Stimulated activated CD4-positive, alpha-beta T cell treated with anti-CD3 and anti-CD28 coated beads, Interleukin-15, amount 100 ng/mL, for 1 hour (primary cell): ENCODE measurements around the gene LYAR.
A peak's percentile ranks its signal among the peaks of the same experiment; 100 is the strongest.
"Not testable (repeated sequence)": the region's sequence is repeated elsewhere in the genome, so short reads cannot be mapped to it uniquely, and the experiment has no call there.

Experiments used
- DNase-seq, 2 donors: peaks; one replicate each; pipeline ENCODE4 v3.0.0-alpha.2; 2020; ENCODE audit warnings: low read depth in 1 of 2, low spot score in 1 of 2

LYAR gene

DNA sequence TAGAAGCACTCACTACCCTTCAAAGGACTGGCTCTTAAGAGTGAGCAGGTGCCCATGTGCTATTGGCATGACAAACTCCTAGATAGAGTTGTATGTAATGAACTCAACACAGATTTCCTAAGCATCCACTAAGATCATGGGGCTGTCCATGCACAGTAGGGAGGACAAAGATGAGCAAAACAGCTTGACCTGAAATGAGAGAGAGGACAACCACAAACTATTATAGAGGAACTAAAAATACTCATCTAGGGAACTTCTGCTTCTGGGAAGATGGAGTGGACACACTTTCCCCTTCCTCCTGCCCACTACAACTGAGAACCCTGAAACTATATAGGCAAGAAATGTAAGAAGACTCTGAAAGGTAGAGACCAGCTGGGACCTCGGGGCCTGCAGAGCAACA lies 21.2 kb downstream of the LYAR start:
- no peak for DNase-seq

DNA sequence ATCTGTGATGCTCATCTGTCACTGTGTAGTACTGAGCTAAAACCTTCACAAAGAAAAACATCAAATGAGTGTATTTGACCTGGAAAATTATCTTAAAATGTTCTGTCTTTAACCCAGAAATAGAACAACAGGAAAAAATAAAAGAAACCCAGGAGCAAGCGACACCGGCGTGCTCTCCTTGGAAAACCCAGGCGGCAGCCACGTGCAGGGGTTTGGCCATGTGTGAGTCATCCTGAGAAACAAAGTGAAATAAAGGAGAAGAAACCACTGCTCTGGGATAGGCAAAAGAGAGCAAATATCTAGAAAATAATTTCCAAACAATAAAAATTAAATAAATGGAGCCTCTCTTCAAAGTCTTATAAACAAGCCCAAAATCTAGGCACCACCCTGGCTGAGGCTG lies 22.0 kb downstream of the LYAR start:
- DNase-seq, result no peak

DNA sequence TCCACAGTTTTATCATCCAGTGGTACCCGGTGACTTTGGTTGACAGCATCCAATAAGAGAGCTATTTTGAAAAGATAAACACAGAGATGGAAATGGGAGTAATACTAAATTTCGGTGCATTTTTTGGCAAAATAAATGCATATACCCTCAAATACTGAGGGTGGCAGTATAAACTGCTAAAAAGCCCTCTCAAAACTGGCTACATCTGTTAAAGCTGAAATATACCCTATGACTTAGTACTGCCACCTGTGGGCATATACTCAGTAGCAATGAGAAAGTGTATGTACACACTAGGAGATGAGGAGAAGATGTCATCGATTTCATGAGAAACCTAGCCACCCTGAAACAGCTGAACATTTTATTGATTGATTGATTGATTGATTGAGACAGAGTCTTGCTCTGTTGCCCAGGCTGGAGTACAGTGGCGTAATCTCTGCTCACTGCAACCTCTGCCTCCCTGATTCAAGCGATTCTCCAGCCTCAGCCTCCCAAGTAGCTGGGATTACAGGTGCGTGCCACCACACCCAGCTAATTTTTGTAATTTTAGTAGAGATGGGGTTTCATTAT lies 29.7 kb downstream of the LYAR start:
- DNase-seq, result no peak

DNA sequence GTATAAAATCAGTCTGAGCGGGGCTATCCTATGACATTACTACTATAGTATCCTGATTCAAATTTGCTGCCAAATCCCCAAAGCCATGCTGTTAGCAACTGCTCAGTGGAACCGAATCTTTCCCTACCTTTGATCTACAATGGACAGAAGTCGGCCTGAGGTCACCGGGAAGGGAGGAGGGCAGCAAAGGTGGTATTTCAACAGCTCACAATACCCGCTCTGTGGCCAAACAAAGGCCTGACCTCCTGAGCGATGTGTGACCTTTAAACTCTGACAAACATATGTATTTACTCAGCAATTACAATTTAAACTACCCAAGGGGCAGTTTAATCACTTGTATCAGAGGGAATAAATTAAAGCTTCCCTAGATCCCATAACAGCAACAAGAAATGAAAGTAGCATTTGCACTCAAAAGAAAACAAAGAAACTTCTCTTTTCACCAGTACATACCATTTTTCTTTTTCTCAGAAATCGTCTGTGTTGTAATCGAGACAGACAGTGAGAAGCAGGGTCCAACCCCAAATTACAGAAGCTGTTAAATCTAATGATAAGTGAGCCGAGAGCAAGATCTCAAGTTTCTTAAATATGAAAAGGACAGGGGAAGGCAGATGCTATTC lies 30.4 kb downstream of the LYAR start:
- no peak for DNase-seq

DNA sequence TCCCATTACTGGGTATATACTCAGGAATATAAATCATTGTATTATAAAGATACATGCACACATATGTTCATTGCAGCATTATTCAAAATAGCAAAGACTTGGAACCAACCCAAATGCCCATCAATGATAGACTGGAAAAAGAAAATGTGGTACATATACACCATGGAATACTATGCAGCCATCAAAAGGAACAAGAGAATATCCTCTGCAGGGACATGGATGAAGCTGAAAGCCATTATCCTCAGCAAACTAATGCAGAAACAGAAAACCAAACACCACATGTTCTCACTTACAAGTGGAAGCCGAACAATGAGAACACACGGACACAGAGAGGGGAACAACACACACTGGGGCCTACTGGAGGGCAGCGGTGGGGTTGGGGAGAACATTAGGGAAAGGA lies 32.2 kb downstream of the LYAR start:
- DNase-seq, result not testable (repeated sequence)

DNA sequence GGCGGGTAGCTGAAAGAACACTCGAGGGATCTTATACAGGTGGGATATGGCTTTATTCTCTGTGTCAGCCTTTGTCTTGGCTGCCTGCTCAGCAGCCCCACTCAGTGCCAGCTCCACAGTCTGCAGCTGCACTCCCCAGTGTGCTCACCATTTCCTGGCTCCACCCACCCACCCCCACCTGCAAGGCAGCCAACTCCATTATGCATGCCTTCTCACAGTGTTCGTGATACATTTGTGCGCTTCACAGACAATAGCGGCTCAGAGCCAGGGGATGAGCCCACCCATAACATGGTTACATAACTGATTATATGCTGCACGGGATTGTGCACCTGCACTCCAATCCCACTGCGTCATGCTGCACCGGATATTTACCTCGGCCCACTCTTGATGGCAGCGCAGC lies 33.2 kb downstream of the LYAR start:
- DNase-seq, result no peak

DNA sequence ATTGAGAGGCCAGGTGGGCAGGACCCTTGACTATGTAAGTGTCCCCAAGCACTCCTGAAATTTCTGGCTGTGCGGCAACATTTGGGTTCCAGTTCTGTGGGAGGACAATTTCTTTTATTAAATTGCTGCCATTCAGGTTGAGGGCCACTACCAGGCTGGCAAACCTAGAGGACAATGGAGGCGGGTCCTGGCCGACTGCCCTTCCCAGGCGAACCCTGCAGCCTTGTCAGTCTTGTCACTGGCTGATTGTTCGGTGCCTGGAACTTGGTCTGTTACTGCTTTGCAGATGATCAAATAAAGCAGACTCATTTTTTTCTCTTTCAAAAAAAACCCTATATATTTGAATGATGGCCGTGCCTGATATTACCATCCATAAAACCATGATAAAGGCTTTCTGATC lies 35.3 kb downstream of the LYAR start:
- DNase-seq, result no peak

DNA sequence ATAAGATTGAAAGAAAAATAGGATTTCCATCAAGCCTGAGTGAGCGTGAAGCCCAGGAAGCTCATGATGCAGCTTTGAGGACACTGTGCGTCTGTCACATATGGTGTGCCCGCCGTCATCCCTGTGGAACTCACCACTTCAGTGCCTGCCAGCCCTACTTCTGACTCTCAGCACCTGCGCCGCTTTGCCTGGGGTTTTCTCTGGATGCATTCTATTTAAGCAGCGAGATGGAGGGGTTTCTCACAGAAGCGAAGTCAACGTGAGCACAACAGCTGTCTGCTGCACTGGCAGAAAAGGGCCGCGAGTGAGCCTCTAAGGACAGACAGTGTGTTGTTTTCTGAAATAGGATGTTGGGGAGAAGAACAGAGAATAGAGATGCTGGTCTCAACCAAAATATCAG lies 35.8 kb downstream of the LYAR start:
- DNase-seq, result no peak

DNA sequence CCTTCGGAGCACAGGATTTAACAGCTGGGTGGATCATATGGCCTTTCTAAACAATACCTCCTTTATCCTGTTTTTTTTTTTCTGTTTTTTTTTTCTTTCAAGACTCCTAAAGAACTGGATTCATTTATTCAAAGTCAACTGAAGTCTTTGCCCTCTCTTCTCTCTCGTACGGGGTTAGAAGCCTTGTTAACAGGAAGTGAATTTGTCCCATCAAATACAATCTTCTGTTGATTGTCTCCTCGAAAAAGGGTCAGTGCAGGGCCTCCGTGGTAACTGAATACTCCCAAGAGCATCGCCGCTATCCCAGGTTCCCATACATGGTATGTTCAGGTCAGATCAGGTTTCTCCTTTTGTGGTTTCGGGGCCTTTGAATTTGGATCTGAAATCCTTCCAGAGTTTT lies 40.1 kb downstream of the LYAR start:
- no peak for DNase-seq

DNA sequence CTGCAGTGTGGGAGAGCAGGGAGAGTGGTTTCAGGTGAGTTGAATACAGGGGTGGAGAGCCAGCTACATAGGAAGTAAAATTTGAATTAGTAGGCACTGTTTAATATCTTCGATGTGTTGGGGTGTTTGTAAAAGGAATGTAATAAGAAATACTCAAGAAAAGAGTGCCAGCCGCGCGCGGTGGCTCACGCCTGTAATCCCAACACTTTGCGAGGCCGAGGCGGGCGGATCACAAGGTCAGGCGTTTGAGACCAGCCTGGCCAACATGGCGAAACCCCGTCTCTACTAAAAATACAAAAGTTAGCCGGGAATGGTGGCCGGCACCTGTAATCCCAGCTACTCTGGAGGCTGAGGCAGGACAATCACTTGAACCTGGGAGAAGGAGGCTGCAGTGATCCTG lies 40.6 kb downstream of the LYAR start:
- not testable (repeated sequence) for DNase-seq

DNA sequence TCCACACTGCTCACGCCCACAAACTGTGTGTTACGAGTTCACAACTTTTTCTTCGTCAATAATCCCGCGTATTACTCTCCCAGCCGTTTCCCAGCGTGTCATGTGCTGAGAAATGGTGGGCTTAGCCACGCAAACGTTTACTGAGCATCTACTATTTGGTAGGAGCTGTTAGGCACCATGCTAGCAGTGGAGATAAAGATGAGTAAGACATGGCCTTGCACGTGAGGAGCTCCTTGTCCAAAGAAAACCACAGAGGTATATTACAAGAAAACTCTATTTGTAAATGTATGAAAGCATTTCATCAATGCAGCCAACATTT lies 41.1 kb downstream of the LYAR start:
- no peak for DNase-seq

DNA sequence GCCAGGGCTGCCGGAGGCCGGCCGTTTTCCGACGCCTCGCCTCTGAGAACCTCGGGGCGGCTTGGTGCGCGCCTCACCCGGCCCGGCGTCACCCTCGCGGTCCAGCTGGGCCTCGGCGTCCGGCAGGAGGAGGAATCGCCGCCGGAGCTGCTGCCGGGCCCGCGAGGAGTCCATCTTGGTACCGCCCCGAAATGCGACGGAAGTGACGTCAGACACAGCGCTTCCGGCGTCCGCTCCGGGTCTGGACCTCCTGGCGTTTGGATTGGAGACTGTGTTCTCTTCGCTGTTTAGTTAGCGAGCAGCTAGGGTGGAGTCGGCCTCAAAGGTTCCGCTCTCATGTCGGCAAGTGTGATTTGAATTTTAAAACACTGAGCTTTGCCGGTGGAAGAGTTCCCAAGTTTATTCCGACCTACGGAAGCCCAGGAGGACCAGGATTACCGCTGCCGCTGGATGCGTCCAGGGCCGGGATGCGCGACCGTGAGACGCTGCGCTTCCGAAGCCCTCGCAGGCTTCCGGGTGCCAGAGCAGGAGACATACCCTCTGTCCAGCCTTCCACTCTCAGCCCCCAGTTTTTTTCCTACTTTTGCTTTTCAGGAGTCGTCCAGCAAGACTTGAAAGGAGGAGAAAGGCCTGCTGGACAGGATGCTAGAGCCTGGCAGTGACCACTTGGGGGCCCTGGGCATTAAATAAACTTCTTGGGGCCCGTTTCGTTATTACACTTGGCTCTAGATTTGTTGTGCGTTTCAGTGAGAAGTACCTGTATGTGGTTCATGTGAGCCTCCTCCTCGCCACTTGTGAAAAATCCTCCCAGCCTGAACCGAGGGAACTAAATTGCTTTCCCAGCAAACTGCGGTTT lies 41.7 kb downstream of the LYAR start, which contains the start of gene TMEM128:
TMEM128 (minus strand) TSS at position 195 of the 856 bp plus-strand sequence; CDS start at position 174, 21 bp downstream.
- DNase-seq, result peak; percentile 75 to 84

DNA sequence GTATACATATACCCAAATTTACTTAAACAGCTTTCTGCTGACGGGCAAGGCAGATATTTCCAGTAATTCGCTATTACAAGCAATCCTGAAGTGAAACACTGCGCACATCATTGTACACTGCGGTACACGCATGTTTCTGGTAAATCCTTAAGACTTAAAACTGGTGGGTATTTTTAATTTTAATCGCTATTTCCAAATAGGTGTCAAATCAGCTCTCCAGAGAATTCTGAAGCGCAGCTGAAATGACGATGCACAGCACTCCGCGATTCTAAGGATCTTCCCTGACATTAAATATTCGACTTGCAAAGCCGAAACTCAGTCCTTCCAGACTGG lies 42.3 kb downstream of the LYAR start:
- no peak for DNase-seq

DNA sequence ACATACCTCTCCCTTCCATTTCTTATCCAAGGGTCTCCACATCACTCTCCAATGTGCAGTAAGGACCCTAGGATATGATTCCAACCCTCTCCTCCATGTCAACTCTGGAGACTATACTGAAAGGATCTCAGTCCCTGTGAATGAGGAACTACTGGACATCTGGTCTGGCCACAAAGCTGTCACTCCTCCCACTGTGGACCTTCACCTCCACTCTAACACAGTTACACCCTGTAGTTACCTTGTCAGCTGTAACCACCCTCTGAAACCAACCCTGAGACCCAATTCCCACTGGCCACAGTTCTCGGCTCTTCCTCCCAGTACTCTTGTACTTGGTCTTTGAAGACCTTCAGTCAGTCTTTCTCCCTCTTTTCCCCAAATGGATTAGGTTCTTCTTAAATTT lies 44.8 kb downstream of the LYAR start:
- DNase-seq, result no peak

DNA sequence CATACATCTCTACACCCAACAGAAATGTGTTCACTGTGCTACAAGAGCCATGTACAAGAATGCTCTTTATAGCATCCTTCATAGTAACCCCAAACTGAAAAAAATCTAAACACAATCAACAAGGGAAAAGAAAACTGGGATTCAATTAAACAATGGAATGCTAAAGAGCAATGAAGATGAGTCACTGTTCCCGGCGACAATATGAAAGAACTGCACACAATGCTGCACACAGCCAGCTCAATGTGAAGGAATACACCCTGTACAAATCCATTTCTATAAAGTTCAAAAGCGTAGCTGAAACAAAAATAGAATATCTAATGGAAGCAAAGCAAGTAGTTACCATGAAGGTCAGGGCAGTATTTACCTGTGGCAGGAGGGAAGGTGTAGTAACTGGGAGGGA lies 50.4 kb downstream of the LYAR start:
- not testable (repeated sequence) for DNase-seq

DNA sequence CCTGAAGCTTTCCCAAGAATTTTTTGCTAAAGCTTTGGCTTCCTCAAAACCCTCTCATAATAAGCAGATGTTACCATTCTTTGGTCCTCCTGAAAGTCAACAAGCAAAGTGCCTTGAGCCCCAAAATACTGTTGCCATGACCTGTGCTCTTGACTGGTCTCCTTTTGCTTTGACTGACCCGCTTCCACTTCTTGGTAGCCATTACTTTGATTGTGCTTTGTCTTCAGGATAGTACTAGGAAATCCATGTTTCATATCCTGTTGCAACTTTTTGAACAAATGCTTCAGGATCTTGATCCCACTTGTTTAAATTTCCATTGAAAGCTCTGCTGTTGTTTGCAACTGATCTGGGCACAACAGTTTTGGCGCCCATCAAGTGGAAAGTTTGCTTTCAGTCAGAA lies 56.3 kb downstream of the LYAR start:
- DNase-seq, result no peak

DNA sequence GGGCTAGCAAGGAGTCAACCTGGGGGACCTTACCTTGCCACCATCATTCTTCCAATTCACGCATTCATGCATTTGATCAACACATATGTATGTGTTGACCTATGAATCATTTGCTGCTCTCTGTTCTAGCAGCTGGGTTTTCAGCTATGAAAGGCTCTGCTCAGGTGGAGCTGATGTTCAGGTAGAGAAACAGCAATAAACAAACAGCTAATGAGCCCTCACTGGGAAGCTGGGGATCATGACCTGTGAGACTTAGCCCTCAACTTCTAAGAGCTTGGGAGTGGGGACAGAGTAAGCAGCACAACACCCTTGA lies 61.6 kb downstream of the LYAR start:
- no peak for DNase-seq

DNA sequence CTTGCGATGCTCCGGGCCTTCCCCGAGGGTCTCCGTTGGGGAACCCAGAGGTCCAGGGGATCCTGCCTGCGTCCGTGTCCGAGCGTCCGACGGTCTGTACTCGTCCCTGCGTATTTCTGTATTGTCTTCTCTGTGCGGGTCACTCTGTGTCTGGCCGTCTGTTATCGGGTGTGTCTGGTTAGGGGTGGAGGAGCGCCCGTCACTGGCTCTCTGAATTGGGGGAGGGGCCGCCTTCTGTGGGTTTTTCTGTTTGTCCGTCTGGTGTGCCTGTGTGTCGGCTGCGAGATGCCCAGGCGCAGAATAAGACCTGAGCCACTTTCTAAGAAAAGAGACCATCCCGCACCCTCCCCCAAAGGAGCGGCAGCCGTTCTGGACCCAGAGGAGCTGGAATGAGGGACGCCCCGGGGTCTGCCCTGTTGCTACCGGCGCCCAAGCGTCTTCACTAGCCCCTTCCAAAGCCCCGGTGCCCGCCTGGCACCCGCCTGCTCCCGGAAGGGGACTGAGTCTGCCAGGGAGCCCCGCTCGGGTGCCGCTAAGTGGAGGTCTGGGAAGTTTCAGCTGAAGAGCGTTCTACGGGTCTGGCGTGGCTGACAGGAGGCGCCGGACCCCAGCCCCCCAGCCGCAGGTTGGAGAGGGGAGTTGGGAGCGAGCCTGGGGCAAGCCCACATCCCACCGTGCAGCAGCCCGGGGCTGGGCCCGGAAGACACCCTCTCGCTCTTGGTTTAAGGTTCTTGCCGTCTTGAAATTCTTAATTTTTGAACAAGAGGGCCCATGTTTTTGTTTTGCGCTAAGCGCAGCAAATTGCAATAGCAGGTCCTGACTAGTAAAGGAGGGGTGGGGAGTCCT lies 62.2 kb downstream of the LYAR start:
- no peak for DNase-seq

DNA sequence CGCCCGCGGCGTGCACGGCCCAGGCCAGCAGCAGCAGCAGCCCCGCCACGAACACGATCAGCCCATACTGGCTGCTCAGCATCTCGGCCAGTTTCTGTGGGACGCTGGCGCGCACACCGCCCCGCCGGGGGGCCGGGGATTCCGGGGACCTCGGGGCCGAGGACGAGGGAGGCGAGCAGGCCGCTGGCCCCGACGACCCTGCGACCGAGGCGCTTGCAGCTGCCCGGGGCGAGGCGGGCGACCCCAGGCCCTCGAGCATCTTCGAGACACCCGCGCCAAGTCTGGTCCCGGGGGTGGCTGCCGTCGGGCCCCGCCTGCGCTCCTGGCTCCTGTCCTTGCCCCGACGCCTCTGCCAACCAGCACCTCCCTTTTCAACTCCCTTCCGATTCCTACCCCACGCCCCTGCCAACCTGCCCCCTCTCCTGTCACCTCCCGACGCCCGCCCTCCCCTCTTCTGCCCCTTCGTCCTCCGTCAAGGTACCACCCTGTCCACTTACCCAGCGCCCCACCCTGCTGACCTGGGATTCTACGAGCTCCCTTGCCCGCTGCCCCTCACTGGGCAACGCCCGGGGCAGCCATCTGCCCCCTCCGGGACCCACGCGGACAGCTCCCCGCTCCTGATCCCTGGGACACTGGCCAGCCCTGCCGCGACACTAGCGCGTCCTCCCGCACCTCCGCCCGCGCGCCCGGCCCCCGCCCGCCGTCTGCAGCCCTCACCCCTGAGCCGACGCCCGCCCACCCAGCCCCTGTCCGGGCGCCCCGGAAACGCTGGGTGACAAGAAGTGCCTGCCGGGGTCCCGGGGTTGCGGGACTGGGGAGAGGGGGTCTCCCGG lies 63.1 kb downstream of the LYAR start, which contains the start of gene OTOP1:
OTOP1 (minus strand) TSS at position 324 of the 833 bp plus-strand sequence; CDS start at position 259, 65 bp downstream.
- no peak for DNase-seq

DNA sequence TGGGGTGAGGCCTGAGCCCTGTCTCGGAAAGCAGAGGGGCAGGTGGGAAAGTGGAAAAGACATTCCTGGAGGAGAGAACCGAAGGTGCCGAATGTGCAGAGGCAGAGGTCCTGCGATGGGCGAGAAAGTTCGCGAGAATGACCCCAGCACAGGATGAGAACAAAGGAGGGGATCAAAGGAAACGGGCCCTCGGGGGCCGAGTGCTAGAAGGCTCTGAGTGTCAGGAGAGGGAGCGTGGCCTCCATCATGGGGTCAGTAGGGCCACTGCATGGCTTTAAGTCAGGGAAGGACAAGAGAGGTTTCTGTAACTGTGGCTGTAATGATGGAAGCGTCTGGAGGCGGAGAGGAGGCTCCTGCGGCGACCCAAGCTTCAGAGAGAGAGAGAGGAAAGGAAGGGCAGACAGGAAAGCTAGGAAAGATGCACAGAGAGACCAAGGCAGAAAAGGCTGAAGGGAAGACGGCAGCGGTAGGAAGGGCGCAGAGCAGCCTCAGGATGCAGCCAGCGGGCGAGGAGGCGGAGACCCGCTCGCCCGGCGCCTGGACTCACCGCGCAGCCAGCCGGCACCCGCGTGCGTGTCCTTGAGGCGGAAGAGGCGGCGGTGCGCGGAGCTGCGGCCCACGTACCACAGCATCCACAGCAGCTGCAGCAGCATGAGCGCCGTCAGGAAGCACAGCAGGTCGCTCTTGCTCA lies 63.9 kb downstream of the LYAR start:
- DNase-seq, result no peak
